GM21447 (cell line): ENCODE measurements around the gene TERT.
"Not testable (repeated sequence)": the region's sequence is repeated elsewhere in the genome, so short reads cannot be mapped to it uniquely, and the experiment has no call there.

Source experiments
- ATAC-seq: cut with Tn5 transposase; IDR thresholded peaks from one replicate; pipeline ENCODE4 v1.9.1; 2021; ENCODE audit not compliant: unreplicated experiment

Gene TERT

DNA sequence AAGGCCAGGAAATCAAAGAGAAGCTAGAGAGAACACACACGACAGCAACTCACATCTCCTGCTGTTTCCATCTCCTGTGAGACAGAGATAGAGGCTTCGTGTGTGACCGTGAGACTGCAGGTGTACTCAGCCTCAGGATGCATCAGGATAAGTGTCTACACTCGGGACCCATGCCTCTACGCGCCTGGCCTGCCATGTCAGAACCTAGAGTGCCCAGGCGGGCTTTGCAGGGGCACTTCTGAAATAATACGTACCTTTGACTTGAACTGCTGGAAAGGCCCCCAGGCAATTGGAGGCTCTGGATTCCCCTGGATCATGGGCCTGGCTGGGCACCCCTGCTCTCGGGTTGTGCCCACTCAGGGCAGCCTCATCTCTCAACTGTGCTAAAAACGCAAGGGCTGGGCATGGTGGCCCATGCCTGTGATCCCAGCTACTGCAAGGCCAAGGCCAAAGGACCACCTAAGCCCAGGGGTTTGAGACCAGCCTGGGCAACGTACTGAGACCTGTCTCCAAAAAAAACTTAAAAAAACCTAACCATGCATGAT, 37.1 kb upstream of the TERT start:
- ATAC-seq, result no peak

DNA sequence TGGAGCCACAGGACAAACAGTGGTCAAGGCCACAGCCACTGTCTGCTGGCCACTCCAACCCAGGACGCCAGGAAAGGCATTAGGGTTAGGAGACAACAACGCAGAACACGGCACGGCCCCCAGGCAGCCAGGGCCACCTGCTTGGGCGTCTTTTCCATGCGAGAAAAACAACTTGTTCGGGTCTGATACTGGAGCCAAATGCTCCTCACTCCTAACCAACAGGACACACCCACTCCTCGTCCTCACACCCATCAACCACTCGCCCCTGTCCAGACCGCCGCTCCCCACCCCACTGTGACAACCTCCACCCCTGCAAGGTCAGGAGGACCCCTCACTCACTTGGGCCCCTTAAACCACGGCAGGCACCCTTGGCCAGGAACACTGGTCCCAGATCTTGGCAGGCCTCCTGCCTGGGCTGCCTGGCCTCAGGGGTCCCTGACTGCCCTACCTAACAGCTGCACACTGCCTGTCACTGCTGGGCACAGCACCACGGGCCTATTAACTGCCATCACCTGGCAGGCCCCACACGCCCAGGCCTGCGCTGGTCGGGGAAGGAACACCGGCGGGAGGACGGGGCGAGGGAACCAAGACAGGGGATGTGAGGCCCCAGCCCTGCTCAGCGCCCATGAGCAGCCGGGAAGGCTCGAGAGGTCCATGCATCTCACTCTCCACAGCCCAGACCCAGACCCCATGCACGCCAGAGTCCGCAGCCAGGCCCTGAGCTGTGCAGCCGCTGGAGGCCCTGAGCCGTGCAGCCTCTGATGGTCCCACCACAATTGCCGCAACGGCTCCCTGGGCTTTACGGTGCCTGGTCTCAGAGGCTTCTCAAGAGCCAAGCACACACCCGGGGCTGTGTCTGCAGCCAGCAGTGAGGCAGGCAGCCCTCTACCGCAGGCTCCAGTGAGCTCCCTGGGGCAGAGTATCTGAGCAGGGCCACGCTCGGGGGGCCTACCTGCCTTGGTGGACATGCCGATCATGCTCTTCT, 36.3 kb upstream of the TERT start:
- no peak for ATAC-seq

DNA sequence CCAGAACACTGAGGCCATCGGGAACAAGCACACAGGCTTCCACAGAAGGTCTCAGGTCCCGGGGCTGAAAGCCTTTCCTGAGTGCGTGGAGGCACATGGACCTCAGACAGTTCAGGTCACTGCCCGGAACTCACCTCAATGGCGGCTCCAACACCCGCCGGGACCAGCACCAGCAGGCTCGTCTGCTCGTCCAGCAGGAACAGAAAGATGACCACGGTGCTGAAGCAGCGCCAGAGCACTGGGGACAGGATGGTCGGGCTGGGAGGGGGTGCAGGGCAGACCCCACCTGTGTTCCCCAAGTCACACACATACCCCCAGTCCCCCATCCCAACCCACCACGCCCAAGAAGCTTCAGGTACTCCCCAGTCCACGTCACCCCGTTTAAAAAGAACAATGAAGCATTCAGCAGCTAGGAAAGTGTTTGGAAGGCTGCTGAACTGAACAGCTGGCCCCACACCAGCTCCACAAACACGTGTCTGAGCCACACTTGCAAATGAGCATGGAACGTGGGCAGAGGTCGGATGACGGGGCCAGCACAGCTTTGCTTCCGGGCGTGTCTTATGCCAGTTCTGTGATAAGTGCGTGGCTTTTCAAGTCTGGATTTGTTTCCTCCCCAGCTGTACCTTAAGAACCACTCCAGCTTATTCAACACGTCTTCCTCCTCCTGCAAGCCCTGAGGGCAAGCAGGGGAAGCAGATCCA, 35.4 kb upstream of the TERT start:
- no peak for ATAC-seq

DNA sequence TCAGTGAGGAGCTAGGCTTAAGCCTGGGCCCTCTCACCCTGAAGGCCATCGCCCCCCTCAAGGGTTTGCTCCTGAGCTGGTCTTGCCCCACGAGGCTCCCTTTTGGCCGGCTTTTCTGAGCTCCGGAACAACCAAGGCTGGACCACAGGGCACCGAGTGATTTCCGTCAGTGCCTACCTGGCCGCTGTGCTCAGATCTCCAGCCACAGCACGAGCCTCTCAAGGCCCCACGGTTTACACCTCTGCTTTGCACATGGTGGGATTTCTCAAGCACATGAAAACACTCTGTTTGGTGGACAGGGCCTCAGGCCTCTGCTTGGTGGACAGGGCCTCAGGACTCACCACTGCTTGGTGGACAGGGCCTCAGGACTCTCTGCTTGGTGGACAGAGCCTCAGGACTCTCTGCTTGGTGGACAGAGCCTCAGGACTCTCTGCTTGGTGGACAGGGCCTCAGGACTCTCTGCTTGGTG, 34.3 kb upstream of the TERT start:
- ATAC-seq, result no peak

DNA sequence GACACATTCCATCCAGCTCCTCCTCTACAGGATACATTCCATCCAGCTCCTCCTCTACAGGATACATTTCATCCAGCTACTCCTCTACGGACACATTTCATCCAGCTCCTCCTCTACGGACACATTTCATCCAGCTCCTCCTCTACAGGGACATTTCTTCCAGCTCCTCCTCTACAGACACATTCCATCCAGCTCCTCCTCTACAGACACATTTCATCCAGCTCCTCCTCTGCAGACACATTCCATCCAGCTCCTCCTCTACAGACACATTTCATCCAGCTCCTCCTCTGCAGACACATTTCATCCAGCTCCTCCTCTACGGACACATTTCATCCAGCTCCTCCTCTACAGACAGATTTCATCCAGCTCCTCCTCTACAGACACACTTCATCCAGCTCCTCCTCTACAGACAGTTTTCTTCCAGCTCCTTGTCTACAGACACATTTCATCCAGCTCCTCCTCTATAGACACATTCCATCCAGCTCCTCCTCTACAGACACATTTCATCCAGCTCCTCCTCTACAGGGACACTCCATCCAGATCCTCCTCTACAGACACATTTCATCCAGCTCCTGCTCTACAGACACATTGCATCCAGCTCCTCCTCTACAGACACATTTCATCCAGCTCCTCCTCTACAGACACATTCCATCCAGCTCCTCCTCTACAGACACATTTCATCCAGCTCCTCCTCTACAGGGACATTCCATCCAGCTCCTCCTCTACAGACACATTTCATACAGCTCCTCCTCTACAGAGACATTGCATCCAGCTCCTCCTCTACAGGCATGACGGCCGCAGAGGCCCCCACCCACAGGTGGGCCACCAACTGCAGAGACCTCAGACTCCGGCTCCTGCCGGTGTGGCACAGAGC, 33.6 kb upstream of the TERT start:
- not testable (repeated sequence) for ATAC-seq

DNA sequence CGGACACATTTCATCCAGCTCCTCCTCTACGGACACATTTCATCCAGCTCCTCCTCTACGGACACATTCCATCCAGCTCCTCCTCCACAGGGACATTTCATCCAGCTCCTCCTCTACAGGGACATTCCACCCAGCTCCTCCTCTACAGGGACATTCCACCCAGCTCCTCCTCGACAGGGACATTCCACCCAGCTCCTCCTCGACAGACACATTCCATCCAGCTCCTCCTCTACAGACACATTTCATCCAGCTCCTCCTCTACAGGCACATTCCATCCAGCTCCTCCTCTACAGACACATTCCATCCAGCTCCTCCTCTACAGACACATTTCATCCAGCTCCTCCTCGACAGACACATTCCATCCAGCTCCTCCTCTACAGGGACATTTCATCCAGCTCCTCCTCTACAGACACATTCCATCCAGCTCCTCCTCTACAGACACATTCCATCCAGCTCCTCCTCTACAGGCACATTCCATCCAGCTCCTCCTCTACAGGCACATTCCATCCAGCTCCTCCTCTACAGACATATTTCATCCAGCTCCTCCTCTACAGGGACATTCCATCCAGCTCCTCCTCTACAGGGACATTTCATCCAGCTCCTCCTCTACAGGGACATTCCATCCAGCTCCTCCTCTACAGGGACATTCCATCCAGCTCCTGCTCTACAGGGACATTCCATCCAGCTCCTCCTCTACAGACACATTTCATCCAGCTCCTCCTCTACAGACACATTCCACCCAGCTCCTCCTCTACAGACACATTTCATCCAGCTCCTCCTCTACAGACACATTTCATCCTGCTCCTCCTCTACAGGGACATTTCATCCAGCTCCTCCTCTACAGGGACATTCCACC, 32.3 kb upstream of the TERT start:
- ATAC-seq, result not testable (repeated sequence)

DNA sequence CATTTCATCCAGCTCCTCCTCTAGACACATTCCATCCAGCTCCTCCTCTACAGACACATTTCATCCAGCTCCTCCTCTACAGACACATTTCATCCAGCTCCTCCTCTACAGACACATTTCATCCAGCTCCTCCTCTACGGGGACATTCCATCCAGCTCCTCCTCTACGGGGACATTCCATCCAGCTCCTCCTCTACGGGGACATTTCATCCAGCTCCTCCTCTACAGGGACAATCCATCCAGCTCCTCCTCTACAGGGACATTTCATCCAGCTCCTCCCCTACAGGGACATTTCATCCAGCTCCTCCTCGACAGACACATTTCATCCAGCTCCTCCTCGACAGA, 31.6 kb upstream of the TERT start:
- ATAC-seq, result not testable (repeated sequence)

DNA sequence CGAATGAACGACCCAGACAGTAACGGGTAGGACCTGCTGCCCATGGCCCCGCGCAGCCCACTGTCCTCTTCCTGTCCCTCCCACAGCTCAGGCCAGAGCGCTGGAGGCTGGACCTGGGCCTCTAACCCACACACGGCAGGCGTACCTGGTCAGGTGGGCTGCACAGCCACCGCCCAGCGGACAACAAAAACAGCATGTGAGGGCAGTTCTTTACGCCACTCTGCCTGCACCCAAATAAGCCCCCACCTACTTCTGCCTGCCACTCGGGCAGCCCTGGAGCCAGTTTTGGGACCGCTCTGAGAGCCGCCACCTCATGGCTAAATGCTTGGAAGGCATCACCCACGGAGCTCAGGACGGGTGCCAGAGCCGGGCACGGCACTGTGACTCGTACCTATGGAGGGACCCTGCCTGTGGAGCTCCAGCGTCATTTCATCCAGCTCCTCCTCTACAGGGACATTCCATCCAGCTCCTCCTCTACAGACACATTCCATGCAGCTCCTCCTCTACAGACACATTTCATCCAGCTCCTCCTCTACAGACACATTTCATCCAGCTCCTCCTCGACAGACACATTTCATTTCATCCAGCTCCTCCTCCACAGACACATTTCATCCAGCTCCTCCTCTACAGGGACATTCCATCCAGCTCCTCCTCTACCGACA, 31.1 kb upstream of the TERT start:
- ATAC-seq, result no peak

DNA sequence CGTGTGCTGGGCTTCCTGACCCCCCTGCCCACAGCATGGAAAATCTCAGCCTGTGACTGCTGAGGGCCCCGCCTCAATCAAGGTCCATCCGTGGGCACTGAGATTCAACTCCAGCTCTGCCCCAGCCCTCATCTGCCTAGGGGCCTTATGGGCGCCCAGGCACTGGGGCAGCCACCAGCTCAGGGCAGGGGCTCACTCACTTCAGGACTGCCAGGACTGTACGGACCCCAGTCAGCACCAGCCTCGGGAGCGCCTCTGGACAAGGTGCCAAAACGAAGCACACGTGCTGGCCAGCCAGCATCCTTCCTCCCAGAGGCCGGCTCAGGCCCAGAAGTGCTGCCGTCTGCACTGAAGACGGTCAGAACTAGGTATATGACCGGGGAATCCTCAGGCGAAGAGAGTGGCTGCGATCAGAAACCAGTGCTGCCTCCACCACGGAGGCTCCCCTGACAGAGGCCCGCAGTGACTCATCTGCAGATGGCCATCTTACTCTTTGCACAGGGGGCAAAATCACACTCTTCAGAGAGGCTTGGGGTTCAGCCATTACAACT, 30.4 kb upstream of the TERT start:
- no peak for ATAC-seq

DNA sequence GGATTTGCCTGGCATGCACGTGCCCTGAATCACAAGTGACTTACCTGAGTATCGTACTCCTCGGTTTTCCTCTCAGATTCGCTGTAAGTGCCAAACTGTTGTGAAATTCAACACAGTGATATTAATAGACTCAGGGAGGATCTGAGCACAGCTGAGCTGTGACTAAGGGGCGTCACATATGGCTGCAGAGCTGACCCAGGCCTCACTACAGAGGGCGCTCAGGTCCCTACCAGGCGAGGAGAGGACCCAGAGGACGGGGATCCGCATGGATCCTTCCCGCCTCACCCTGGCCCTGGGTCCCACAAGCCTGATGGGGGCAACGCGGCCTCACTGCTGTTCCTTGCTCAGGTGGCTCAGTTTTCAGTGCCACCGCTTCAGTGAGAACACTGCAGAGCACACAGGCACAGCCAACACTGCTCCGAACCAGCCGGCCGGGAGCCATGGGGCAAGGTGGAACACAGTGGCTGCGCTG, 29.9 kb upstream of the TERT start:
- ATAC-seq, result no peak

DNA sequence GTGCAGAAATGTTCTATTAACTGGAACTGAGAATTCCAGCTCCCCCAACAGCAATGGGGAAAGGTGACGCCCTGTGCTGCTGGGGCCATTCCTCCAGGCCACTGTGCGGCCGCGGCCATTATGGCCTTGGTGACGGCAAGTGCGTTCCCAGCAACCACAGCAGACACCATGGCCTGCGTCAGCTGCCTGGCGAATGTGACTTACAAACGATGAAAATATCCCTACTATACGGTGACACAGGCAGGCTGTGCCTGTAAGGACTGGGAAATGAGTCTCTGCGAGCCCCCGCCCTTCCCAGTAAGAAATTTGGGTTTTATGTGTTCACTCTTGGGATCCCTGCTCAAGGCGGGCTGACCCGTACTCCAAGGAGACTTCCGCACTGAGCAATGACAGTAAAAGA, 29.4 kb upstream of the TERT start:
- ATAC-seq, result no peak

DNA sequence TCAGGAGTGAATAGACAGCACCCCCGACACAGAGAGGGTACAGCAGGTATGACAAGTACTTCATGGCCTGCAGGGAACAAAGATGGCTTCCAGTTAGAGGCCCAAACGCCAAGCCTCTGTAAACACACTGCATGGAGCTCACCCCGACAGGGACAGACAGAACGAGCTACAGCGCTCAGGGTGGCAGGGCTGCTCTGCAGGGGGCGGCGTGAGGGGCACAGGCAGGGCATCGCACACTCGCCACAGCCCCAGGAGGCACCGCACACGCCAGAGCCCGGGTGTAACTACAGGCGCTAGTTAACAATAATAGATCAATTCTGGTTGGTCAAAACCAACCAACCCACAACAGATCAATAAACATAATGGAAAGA, 28.9 kb upstream of the TERT start:
- no peak for ATAC-seq

DNA sequence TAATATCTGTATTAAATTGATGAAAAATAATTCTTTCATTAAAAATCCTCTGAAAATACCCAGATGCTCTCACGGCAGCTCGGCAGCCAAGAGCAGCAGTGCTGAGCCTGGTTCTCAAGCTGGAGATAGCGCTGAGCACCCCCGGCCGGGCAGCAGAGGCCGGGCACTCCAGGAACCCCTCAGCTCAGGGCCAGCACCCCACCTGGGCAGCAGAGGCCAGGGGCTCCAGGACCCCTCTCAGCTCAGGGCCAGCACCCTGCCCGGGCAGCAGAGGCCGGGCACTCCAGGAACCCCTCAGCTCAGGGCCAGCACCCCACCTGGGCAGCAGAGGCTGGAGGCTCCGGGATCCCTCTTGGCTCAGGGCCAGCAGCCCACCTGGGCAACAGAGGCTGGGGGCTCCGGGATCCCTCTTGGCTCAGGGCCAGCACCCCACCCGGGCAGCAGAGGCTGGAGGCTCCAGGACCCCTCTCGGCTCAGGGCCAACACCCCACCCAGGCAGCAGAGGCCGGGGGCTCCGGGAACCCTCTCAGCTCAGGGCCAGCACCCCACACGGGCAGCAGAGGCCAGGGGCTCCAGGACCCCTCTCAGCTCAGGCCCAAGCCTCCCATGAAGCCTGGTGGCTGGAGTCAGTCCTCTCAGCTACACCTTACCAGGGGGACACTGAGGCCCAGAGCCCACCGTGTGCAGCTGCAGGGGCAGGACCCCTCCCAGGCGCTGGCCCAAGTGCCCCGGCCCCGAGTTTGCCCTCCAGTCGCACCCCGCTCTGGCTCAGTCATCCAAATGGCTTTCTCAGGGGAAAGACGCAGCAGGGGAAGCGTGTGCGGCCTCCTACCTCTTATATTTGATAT, 28.3 kb upstream of the TERT start:
- no peak for ATAC-seq

DNA sequence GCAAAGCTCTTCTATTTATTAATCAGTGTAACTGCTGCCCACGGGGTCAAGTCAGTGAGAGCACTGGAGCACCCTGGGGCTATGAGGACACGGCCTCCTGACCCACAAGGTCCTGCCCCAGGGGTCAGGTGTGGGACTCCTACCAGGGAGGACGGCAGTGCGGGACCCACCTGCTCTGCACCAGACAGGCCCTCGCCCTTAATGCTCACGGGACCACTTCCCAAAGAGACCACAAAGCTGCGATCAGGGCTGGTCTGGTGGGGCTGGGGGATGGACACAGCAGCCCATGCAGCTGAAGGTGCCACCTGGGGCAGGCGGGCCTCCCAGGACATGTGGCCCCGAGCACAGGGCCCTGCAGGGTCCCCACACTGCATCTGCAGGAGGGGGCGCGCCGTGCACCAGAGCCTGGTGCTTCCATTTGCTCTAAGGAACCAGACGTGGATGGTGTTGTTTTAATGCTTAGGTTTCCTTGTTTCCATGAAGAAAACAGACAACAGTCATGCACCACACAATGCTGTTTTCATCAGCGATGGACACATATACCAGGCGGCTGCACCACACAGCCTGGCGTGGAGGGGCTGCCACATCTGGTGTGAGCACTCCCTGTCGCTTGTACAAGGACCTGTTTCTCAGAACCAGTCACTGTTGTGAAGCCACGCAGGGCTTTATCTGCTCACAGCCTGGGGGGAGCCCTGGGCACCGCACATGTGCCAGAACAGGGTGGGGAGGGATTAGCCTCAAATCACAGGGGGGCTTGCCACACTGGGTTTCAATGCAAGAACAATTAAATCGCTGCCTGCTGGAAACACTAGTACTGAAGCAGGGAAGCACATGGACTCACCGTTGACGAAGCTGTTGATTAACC, 27.4 kb upstream of the TERT start:
- no peak for ATAC-seq

DNA sequence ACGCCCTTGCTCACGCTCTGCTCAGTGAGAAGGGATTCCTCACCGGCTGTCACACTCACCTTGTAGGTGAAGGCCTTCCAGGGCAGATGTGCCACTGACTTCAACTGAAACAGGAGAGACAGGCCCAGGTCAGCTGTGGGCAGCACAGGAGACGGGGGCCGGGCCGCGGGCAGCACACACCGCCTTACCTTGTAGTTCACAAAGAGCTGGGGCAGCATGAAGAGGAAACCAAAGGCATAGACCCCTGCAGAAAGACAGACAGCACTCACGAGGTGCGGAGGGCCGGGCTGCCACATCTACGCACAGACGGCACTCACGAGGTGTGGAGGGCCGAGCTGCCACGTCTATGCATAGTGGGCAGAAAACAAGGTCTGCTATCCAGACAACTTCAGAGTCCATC, 26.7 kb upstream of the TERT start:
- no peak for ATAC-seq

DNA sequence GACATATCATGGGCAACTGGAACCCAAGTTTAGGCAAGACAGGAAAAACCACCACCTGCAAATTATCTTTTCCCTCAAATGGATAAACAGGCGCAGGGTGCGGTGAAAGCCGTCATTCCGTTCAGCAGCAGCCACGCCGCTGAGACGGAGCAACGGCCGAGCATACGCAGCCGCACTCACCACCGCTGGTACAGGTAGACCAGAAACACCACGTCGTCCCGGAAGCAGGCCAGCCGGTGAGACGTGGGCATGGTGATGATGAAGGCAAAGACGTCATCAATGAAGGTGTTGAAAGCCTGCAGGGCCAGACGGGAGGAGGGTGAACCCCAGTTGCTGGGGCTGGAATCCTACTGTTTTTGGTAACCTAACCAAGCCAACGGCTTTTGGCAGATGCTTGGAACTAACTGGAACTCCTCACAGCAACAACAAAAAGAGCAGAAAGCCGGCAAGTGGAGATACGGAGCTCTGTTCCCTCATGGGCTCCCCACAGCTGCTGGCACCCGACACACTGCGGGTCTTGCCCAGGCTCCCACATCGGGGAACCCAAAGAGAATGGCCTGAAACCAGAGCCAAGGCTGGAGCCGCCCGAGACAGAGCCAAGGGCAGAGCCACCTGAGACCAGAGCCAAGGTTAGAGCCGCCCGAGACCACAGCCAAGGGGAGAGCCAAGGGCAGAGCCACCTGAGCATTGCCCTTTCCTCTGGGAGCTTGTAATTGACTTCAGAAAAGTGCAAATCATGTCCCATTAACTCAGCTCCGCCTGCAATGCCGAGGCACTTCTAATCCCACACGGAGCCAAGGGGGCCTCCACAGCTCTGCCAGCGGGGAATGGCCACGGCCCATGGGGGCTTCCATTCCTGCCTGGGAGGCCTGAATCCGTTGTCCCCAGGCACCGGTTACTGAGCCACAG, 25.8 kb upstream of the TERT start:
- no peak for ATAC-seq
